ENCODE data around the gene SMIM13. TPM values are rescaled to one million over a fixed set of nuclear protein-coding genes. Genes with fewer than 3 reads are reported as not detected.

Gene SMIM13
- total and polyA plus RNA-seq, 2 donors from 2014 or later: 4.0 to 6.6 TPM

- no peak for FAIRE-seq
- Histone ChIP-seq H3K4me3 (ENCODE audit: low read length in 3 of 3) (no peak overlapping the region), H3K4me1 (ENCODE audit: control insufficient read depth in 2 of 3, insufficient read depth in 2 of 3, low read depth in 1 of 3, low read length in 3 of 3) (no peaks in the 10 kb centered on the region), H3K27me3 (ENCODE audit: control insufficient read depth, insufficient read depth, low read length) (no peaks in the 10 kb centered on the region), H3K36me3 (ENCODE audit: control insufficient read depth in 2 of 3, insufficient read depth in 3 of 3, low read length in 3 of 3) (peaks cover 0 to 8% (median 5%) of the 10 kb centered on the region in 3 donors), H3K9ac (ENCODE audit: low read length in 3 of 3) (no peak overlapping the region), H3K9me3 (ENCODE audit: control insufficient read depth in 2 of 3, insufficient read depth in 1 of 3, low read length in 3 of 3) (no peaks in the 10 kb centered on the region), H3K27ac (ENCODE audit: low read depth in 2 of 2, low read length in 2 of 2) (no peak overlapping the region)
- DNase-seq: no peak
- intact Hi-C loops (cut with DNase I): no loop called here
- TF ChIP-seq, protein P1, sequence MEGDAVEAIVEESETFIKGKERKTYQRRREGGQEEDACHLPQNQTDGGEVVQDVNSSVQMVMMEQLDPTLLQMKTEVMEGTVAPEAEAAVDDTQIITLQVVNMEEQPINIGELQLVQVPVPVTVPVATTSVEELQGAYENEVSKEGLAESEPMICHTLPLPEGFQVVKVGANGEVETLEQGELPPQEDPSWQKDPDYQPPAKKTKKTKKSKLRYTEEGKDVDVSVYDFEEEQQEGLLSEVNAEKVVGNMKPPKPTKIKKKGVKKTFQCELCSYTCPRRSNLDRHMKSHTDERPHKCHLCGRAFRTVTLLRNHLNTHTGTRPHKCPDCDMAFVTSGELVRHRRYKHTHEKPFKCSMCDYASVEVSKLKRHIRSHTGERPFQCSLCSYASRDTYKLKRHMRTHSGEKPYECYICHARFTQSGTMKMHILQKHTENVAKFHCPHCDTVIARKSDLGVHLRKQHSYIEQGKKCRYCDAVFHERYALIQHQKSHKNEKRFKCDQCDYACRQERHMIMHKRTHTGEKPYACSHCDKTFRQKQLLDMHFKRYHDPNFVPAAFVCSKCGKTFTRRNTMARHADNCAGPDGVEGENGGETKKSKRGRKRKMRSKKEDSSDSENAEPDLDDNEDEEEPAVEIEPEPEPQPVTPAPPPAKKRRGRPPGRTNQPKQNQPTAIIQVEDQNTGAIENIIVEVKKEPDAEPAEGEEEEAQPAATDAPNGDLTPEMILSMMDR (IDR thresholded peaks at IDR 0.05; ENCODE audit: borderline replicate concordance, extremely low read depth, insufficient read depth): no peak
Observed at GRCh38 chr6:11130605-11131004, 37.0 kb downstream of the SMIM13 start.

GRCh38 chr6:11132194-11132888 lies 38.7 kb downstream of the SMIM13 start:
- Histone ChIP-seq H3K9ac (ENCODE audit: low read length in 3 of 3) (no peak overlapping the region), H3K4me3 (ENCODE audit: low read length in 3 of 3) (no peak overlapping the region), H3K27ac (ENCODE audit: low read depth in 2 of 2, low read length in 2 of 2) (no peak overlapping the region), H3K27me3 (ENCODE audit: control insufficient read depth, insufficient read depth, low read length) (no peaks in the 10 kb centered on the region), H3K9me3 (ENCODE audit: control insufficient read depth in 2 of 3, insufficient read depth in 1 of 3, low read length in 3 of 3) (no peaks in the 10 kb centered on the region), H3K36me3 (ENCODE audit: control insufficient read depth in 2 of 3, insufficient read depth in 3 of 3, low read length in 3 of 3) (peaks cover 0 to 8% (median 5%) of the 10 kb centered on the region in 3 donors), H3K4me1 (ENCODE audit: control insufficient read depth in 2 of 3, insufficient read depth in 2 of 3, low read depth in 1 of 3, low read length in 3 of 3) (no peaks in the 10 kb centered on the region)
- intact Hi-C loops (cut with DNase I): no loop called here
- TF ChIP-seq, protein P1 (IDR thresholded peaks at IDR 0.05; ENCODE audit: borderline replicate concordance, extremely low read depth, insufficient read depth): no peak
- no peak for FAIRE-seq
- DNase-seq: no peak

- H3K4me1 ChIP-seq (ENCODE audit: control insufficient read depth in 2 of 3, insufficient read depth in 2 of 3, low read depth in 1 of 3, low read length in 3 of 3): no peaks in the 10 kb centered on the region
- H3K4me3 ChIP-seq (ENCODE audit: low read length in 3 of 3): no peak overlapping the region
- H3K36me3 ChIP-seq (ENCODE audit: control insufficient read depth in 2 of 3, insufficient read depth in 3 of 3, low read length in 3 of 3): peaks cover 0 to 8% (median 5%) of the 10 kb centered on the region in 3 donors
- TF ChIP-seq, protein P1 (IDR thresholded peaks at IDR 0.05; ENCODE audit: borderline replicate concordance, extremely low read depth, insufficient read depth): no peak
- H3K27ac ChIP-seq (ENCODE audit: low read depth in 2 of 2, low read length in 2 of 2): no peak overlapping the region
- H3K27me3 ChIP-seq (ENCODE audit: control insufficient read depth, insufficient read depth, low read length): no peaks in the 10 kb centered on the region
- no peaks in the 10 kb centered on the region for H3K9me3 ChIP-seq (ENCODE audit: control insufficient read depth in 2 of 3, insufficient read depth in 1 of 3, low read length in 3 of 3)
- no peak for FAIRE-seq
- no peak for DNase-seq
- intact Hi-C loops (cut with DNase I): no loop called here
- H3K9ac ChIP-seq (ENCODE audit: low read length in 3 of 3): no peak overlapping the region
Observed at GRCh38 chr6:11133281-11133680, 39.6 kb downstream of the SMIM13 start.

Data from kidney (tissue), 14 donors.